Prostate gland (tissue), 2 donors: ENCODE measurements around the gene MATN1. TPM values are rescaled to one million over a fixed set of nuclear protein-coding genes. Genes with fewer than 3 reads are reported as not detected.

Experiments
- DNase-seq: peaks from one replicate; pipeline ENCODE4 v3.0.0-alpha.2; 2019; ENCODE audit warnings: low spot score
- H3K27ac ChIP-seq, 2 donors: fragments of 200-600 bp; sonication (generic); 2 replicates each; pipeline ENCODE4 v1.5.1; 2017 to 2019
- H3K27me3 ChIP-seq: fragments of 200-600 bp; sonication (generic); replicated peaks from 2 replicates; pipeline ENCODE4 v1.5.1; 2019; ENCODE audit not compliant: insufficient read depth
- H3K36me3 ChIP-seq, 2 donors: fragments of 200-600 bp; sonication (generic); 1 replicate in 1 of 2; 2 replicates in 1 of 2; pipeline versions ENCODE4 v1.5.1 to v1.8.1; 2017 to 2019
- H3K4me1 ChIP-seq: fragments of 200-600 bp; sonication (generic); replicated peaks from 2 replicates; pipeline ENCODE4 v1.5.1; 2019
- H3K4me3 ChIP-seq, 2 donors: fragments of 200-600 bp; sonication (generic); 2 replicates each; pipeline ENCODE4 v1.5.1; 2017 to 2019
- H3K9me3 ChIP-seq: fragments of 200-600 bp; sonication (generic); 2 replicates; pipeline ENCODE4 v1.5.1; 2017
- CTCF ChIP-seq, 4 experiments: fragments of 200-600 bp in 2 of 4; fragments of 450-650 bp in 2 of 4; sonication (generic) in 2 of 4; IDR thresholded peaks; 1 replicate in 3 of 4; 2 replicates in 1 of 4; pipeline ENCODE4 v1.5.1; 2016 to 2019; ENCODE audit warnings: antibody characterized with exemption in 4 of 4, mild to moderate bottlenecking in 2 of 4, moderate library complexity in 2 of 4
- POLR2A ChIP-seq: fragments of 450-650 bp; IDR thresholded peaks from one replicate; pipeline ENCODE4 v1.6.1; 2016; ENCODE audit warnings: antibody characterized with exemption, mild to moderate bottlenecking
- POLR2AphosphoS5 ChIP-seq: sonication (generic); formaldehyde crosslinking; IDR thresholded peaks from one replicate; pipeline ENCODE4 v1.6.1; 2017; ENCODE audit warnings: antibody characterized with exemption
- WGBS: methylation state at CpG from one replicate; pipeline ENCODE4 v1.1.5; 2018; 5-methylcytosine and 5-hydroxymethylcytosine counted together
- intact Hi-C: fragments of 100-400 bp; cut with DNase I; formaldehyde crosslinking; loops from one replicate; pipeline ENCODE4 v1.14.2; 2022
- microRNA-seq: library from miRNA; unstranded; fragments of <30 nt; microRNA quantifications from one replicate; pipeline ENCODE4, GENCODE V29; 2016
- small RNA-seq, 2 donors: library from RNA; depleted of rRNA; stranded (forward); fragments of <200 nt; gene quantifications; one replicate each; pipeline ENCODE3, GENCODE V24; 2016
- total RNA-seq, 2 donors: library from RNA; depleted of rRNA; stranded (reverse); fragments of >200 nt; gene quantifications; one replicate each; pipeline ENCODE4 v1.1.0, GENCODE V29; 2016

MATN1 gene
- total RNA-seq, 2 donors from 2014 or later: 0.34 TPM; not detected in 1

GRCh38 chr1:30664103-30664755 lies 59.2 kb downstream of the MATN1 start:
- Histone ChIP-seq H3K36me3 (no peaks in the 10 kb centered on the region), H3K27me3 (no peaks in the 10 kb centered on the region), H3K9me3 (no peaks in the 10 kb centered on the region), H3K4me1 (no peaks in the 10 kb centered on the region), H3K27ac (no peak overlapping the region), H3K4me3 (no peak overlapping the region)
- intact Hi-C loops: no loop called here
- peak; percentile 39 for DNase-seq
- 44% methylated on average over 17 of the region's 17 CpGs for WGBS
- TF ChIP-seq POLR2AphosphoS5: peak; percentile 56
- TF ChIP-seq POLR2A: no peak

- TF ChIP-seq POLR2AphosphoS5: no peak
- TF ChIP-seq POLR2A: no peak
- no peak for TF ChIP-seq CTCF (IDR thresholded peaks at IDR 0.05)
- no peaks in the 10 kb centered on the region for H3K27me3 ChIP-seq
- WGBS: 80% methylated on average over 13 of the region's 13 CpGs
- no peak for DNase-seq
- intact Hi-C loops: no loop called here
- no peak overlapping the region for H3K4me3 ChIP-seq
- H3K36me3 ChIP-seq: no peaks in the 10 kb centered on the region
- no peaks in the 10 kb centered on the region for H3K9me3 ChIP-seq
- no peak overlapping the region for H3K27ac ChIP-seq
- H3K4me1 ChIP-seq: no peaks in the 10 kb centered on the region
Observed at GRCh38 chr1:30663596-30664091, 59.7 kb downstream of the MATN1 start.

- H3K27me3 ChIP-seq: no peaks in the 10 kb centered on the region
- intact Hi-C loops: no loop called here
- DNase-seq: no peak
- WGBS: 73% methylated on average over 9 of the region's 9 CpGs
- H3K4me1 ChIP-seq: no peaks in the 10 kb centered on the region
- TF ChIP-seq CTCF (IDR thresholded peaks at IDR 0.05): no peak
- no peak for TF ChIP-seq POLR2AphosphoS5
- no peak for TF ChIP-seq POLR2A
- H3K36me3 ChIP-seq: no peaks in the 10 kb centered on the region
- H3K9me3 ChIP-seq: no peaks in the 10 kb centered on the region
- no peak overlapping the region for H3K27ac ChIP-seq
- no peak overlapping the region for H3K4me3 ChIP-seq
Observed at GRCh38 chr1:30662291-30662840, 61.0 kb downstream of the MATN1 start.

GRCh38 chr1:30661311-30661710 lies 62.1 kb downstream of the MATN1 start:
- H3K27ac ChIP-seq: no peak overlapping the region
- intact Hi-C loops: no loop called here
- TF ChIP-seq POLR2AphosphoS5 (no peak), POLR2A (no peak), CTCF (IDR thresholded peaks at IDR 0.05) (no peak)
- DNase-seq: no peak
- no peaks in the 10 kb centered on the region for H3K27me3 ChIP-seq
- H3K9me3 ChIP-seq: no peaks in the 10 kb centered on the region
- WGBS: 90% methylated on average over 10 of the region's 10 CpGs
- no peaks in the 10 kb centered on the region for H3K36me3 ChIP-seq
- H3K4me3 ChIP-seq: no peak overlapping the region
- no peaks in the 10 kb centered on the region for H3K4me1 ChIP-seq

Small RNA genes within 50 kb of the gene (microRNA-seq; reads per million reads assigned to microRNA genes)
- gene MIR4420: not detected

Small RNA genes within 50 kb of the gene (small RNA-seq; reads per million reads assigned to genes)
- 0 reads per million in 2 donors for gene MIR4420

Other genes starting within 250 kb of the MATN1 start
- 10 to 100 TPM; 14.9 to 39.1 TPM for gene LAPTM5, start 34.2 kb upstream of the MATN1 start, total RNA-seq
- 10 to 100 TPM; 25.5 to 39.6 TPM for gene SDC3, start 185.2 kb upstream of the MATN1 start, total RNA-seq